ENCODE measurements around the gene MBNL2. TPM values are rescaled to one million over a fixed set of nuclear protein-coding genes. Genes with fewer than 3 reads are reported as not detected.
A peak's percentile ranks its signal among the peaks of the same experiment; 100 is the strongest.

The MBNL2 gene
- total and polyA plus RNA-seq, 11 donors, result 18.5 to 100 (median 81.4) TPM

- H3K27ac ChIP-seq, result peak overlapping the region in 4 of 12 donors; percentile 21 to 50 (median 34)
- intact Hi-C loops (cut with DNase I), result loop anchor here in 7 of 10 donors (2.0 to 5.0 kb wide), 4 partner anchors 35 to 230 kb away; partner anchors contain the start of gene MBNL2 (in 4 of the 7)
- WGBS, 4 donors, result 81 to 86% (median 84%) methylated on average over 2 of the region's 2 CpGs
- no peaks in the 10 kb centered on the region for H3K27me3 ChIP-seq
- TF ChIP-seq POLR2A (IDR thresholded peaks at IDR 0.05) (no peak), CTCF (IDR thresholded peaks at IDR 0.05) (no peak)
- H3K36me3 ChIP-seq, result peaks cover 0 to 52% (median 28%) of the 10 kb centered on the region in 9 donors
- ATAC-seq (no peak), DNase-seq (no peak)
- no peaks in the 10 kb centered on the region for H3K9me3 ChIP-seq
- H3K4me1 ChIP-seq, result peaks cover 7 to 66% (median 27%) of the 10 kb centered on the region in 12 donors
- H3K4me3 ChIP-seq, result no peak overlapping the region
Observed at GRCh38 chr13:97342136-97342535, 120.0 kb downstream of the MBNL2 start.

- TF ChIP-seq CTCF (IDR thresholded peaks at IDR 0.05), result no peak
- no peak for TF ChIP-seq POLR2A (IDR thresholded peaks at IDR 0.05)
- Histone ChIP-seq H3K36me3 (peaks cover 0 to 52% (median 30%) of the 10 kb centered on the region in 9 donors), H3K4me3 (no peak overlapping the region), H3K4me1 (peaks cover 7 to 66% (median 27%) of the 10 kb centered on the region in 12 donors), H3K27me3 (no peaks in the 10 kb centered on the region), H3K27ac (peak overlapping the region in 2 of 12 donors; percentile 34 to 50), H3K9me3 (no peaks in the 10 kb centered on the region)
- DNase-seq (no peak), ATAC-seq (no peak)
- WGBS, 4 donors, result 62 to 75% (median 72%) methylated on average over 8 of the region's 8 CpGs
- intact Hi-C loops (cut with DNase I), result loop anchor here in 7 of 10 donors (2.0 to 5.0 kb wide), 4 partner anchors 36 to 231 kb away; partner anchors contain the start of gene MBNL2 (in 4 of the 7)
Observed at GRCh38 chr13:97342936-97343335, 120.8 kb downstream of the MBNL2 start.

- ATAC-seq (peak; percentile 63 to 83 (median 81)), DNase-seq (peak in 4 of 5 donors; percentile 51 to 71 (median 58))
- H3K4me3 ChIP-seq, result no peak overlapping the region
- WGBS, 4 donors, result 27 to 38% (median 34%) methylated on average over 5 of the region's 5 CpGs
- no peaks in the 10 kb centered on the region for H3K27me3 ChIP-seq
- H3K27ac ChIP-seq, result peak overlapping the region in 6 of 12 donors; percentile 2 to 50 (median 17)
- intact Hi-C loops (cut with DNase I), result loop anchor here (1.0 to 5.0 kb wide), 9 partner anchors 14 to 234 kb away; partner anchors contain the start of gene MBNL2 (in 6 of the 10)
- TF ChIP-seq POLR2A (IDR thresholded peaks at IDR 0.05) (no peak), CTCF (IDR thresholded peaks at IDR 0.05) (peak; percentile 58 to 82 (median 74))
- H3K4me1 ChIP-seq, result peaks cover 6 to 52% (median 21%) of the 10 kb centered on the region in 12 donors
- H3K9me3 ChIP-seq, result no peaks in the 10 kb centered on the region
- peaks cover 0 to 58% (median 45%) of the 10 kb centered on the region in 9 donors for H3K36me3 ChIP-seq
Observed at GRCh38 chr13:97344265-97345175, 122.4 kb downstream of the MBNL2 start.

GRCh38 chr13:97346097-97346496 lies 124.0 kb downstream of the MBNL2 start:
- H3K4me3 ChIP-seq, result no peak overlapping the region
- peaks cover 0 to 74% (median 60%) of the 10 kb centered on the region in 9 donors for H3K36me3 ChIP-seq
- ATAC-seq (no peak), DNase-seq (no peak)
- TF ChIP-seq POLR2A (IDR thresholded peaks at IDR 0.05) (no peak), CTCF (IDR thresholded peaks at IDR 0.05) (no peak)
- no peaks in the 10 kb centered on the region for H3K27me3 ChIP-seq
- no peak overlapping the region for H3K27ac ChIP-seq
- intact Hi-C loops (cut with DNase I), result loop anchor here in 1 of 10 donors (2.0 to 5.0 kb wide), 2 partner anchors 119 to 235 kb away; no protein-coding TSS in a partner anchor
- WGBS, 4 donors, result 93 to 98% (median 94%) methylated on average over 2 of the region's 2 CpGs
- peaks cover 0 to 11% (median 0%) of the 10 kb centered on the region in 12 donors for H3K9me3 ChIP-seq
- peaks cover 0 to 38% (median 9%) of the 10 kb centered on the region in 12 donors for H3K4me1 ChIP-seq
